HepG2 (cell line): ENCODE measurements around the gene PROP1. TPM values are rescaled to one million over a fixed set of nuclear protein-coding genes. Genes with fewer than 3 reads are reported as not detected.

ENCODE experiments used
- ATAC-seq: fragments of 200-7000 bp; cut with Tn5 transposase; 3 replicates; pipeline ENCODE4 v1.9.1; 2020; ENCODE audit warnings: mild to moderate bottlenecking, moderate library complexity
- BruUV-seq: library from RNA; stranded (reverse); fragments of 400-500 nt; replicated peaks from 2 replicates; lab custom pipeline; 2021; lab: Mats Ljungman, UMichigan
- CTCF ChIA-PET: fragments of 300-600 bp; formaldehyde crosslinking; extraction: SDS; loops from one replicate; lab custom pipeline; 2021; ENCODE audit warnings: low total read pairs, inconsistent platforms, low intra/inter-chr PET ratio; lab: Yijun Ruan, JAX
- POLR2A ChIA-PET: fragments of 350-600 bp; sonication (Branson Sonifier 250); formaldehyde crosslinking; loops from one replicate; lab custom pipeline; 2020; ENCODE audit warnings: antibody characterized with exemption, inconsistent platforms; lab: Yijun Ruan, JAX
- DNase-seq: peaks from one replicate; pipeline ENCODE4 v3.0.0-alpha.2; 2015; ENCODE audit warnings: low spot score
- FAIRE-seq: peaks from 3 replicates; lab custom pipeline; 2011; peaks lifted over from hg19 to GRCh38; lab: Jason Lieb, UNC
- H2AFZ ChIP-seq: one replicate; pipeline ENCODE4 v1.6.1; 2011; ENCODE audit warnings: low read length, inconsistent platforms
- H3K27ac ChIP-seq: fragments of 300-600 bp; 3 replicates; pipeline ENCODE4 v1.8.0; 2011; ENCODE audit warnings: mixed run types, mild to moderate bottlenecking, mixed read lengths, low read length, inconsistent platforms; ENCODE audit not compliant: insufficient read depth; ENCODE audit errors: extremely low read length
- H3K27me3 ChIP-seq, 2 experiments: fragments of 200-600 bp in 1 of 2; 2 replicates in 1 of 2; 3 replicates in 1 of 2; pipeline versions ENCODE4 v1.6.0 to v1.8.0; 2011; ENCODE audit warnings: low read length in 2 of 2, mild to moderate bottlenecking in 2 of 2, moderate library complexity in 2 of 2, inconsistent platforms in 1 of 2; ENCODE audit not compliant: insufficient read depth in 2 of 2, control insufficient read depth in 1 of 2
- H3K36me3 ChIP-seq, 2 experiments: fragments of 200-600 bp in 1 of 2; replicated peaks in 1 of 2; 2 replicates in 1 of 2; 3 replicates in 1 of 2; pipeline versions ENCODE4 v1.5.1 to v1.8.0; 2011; ENCODE audit warnings: low read length in 2 of 2, inconsistent platforms in 1 of 2; ENCODE audit not compliant: insufficient read depth in 2 of 2, control insufficient read depth in 1 of 2
- H3K4me1 ChIP-seq: 2 replicates; pipeline ENCODE4 v1.5.1; 2012; ENCODE audit warnings: low read length, inconsistent platforms; ENCODE audit not compliant: insufficient read depth
- H3K4me2 ChIP-seq: 2 replicates; pipeline ENCODE4 v1.6.0; 2011; ENCODE audit warnings: low read depth, low read length, inconsistent platforms
- H3K4me3 ChIP-seq, 3 experiments: fragments of 200-600 bp in 1 of 3; sonication (generic), shearing (Covaris generic) in 1 of 3; replicated peaks in 1 of 3; 2 replicates each; pipeline ENCODE4 v1.5.1; 2011 to 2016; ENCODE audit warnings: low read length in 3 of 3, inconsistent platforms in 2 of 3, low read depth in 2 of 3, mild to moderate bottlenecking in 2 of 3, control low read depth in 1 of 3, mixed read lengths in 1 of 3; ENCODE audit not compliant: insufficient read depth in 1 of 3
- H3K79me2 ChIP-seq: one replicate; pipeline ENCODE4 v1.6.1; 2011; ENCODE audit warnings: low read length, inconsistent platforms; ENCODE audit not compliant: insufficient read depth
- H3K9ac ChIP-seq: 2 replicates; pipeline ENCODE4 v1.6.0; 2011; ENCODE audit warnings: mild to moderate bottlenecking, low read depth, low read length, inconsistent platforms; ENCODE audit not compliant: insufficient read depth
- H3K9me3 ChIP-seq: 2 replicates; pipeline ENCODE4 v1.5.1; 2012; ENCODE audit warnings: mild to moderate bottlenecking, low read length
- H4K20me1 ChIP-seq: 2 replicates; pipeline ENCODE4 v1.6.0; 2011; ENCODE audit warnings: inconsistent platforms, mild to moderate bottlenecking, low read length, moderate library complexity; ENCODE audit not compliant: insufficient read depth
- ATM ChIP-seq: fragments of 450-650 bp; IDR thresholded peaks from 2 replicates; pipeline ENCODE4 v1.7.1; 2017; ENCODE audit warnings: mild to moderate bottlenecking, borderline replicate concordance
- ELF1 ChIP-seq: sonication (generic); formaldehyde crosslinking; IDR thresholded peaks from 2 replicates; pipeline ENCODE4 v1.4.0; 2020; ENCODE audit warnings: missing genetic modification reagents
- FOSL2 ChIP-seq: sonication (generic); formaldehyde crosslinking; IDR thresholded peaks from 2 replicates; pipeline ENCODE4 v1.4.0; 2020; ENCODE audit warnings: missing genetic modification reagents
- FOXA1 ChIP-seq, 2 experiments: fragments of 450-650 bp in 1 of 2; sonication (generic) in 1 of 2; formaldehyde crosslinking in 1 of 2; IDR thresholded peaks; 2 replicates each; pipeline versions ENCODE4 v1.4.0 to v1.6.1; 2016 to 2020; ENCODE audit warnings: missing genetic modification reagents in 1 of 2
- KMT2B ChIP-seq: IDR thresholded peaks from 2 replicates; pipeline ENCODE4 v1.6.1; 2016; ENCODE audit warnings: missing genetic modification reagents, missing compliant biosample characterization
- RFX1 ChIP-seq: fragments of 450-650 bp; IDR thresholded peaks from 2 replicates; pipeline ENCODE4 v1.6.1; 2017
- SNRNP70 ChIP-seq: fragments of 200-400 bp; formaldehyde crosslinking; IDR thresholded peaks from 2 replicates; pipeline ENCODE4 v1.6.1; 2017; ENCODE audit warnings: mild to moderate bottlenecking, low read depth, low read length, moderate library complexity
- SUZ12 ChIP-seq: fragments of 150-350 bp; IDR thresholded peaks from 2 replicates; pipeline ENCODE4 v1.6.1; 2014; ENCODE audit warnings: low read depth, low read length
- TARDBP ChIP-seq: sonication (generic); formaldehyde crosslinking; IDR thresholded peaks from 2 replicates; pipeline ENCODE4 v1.8.0; 2022; ENCODE audit warnings: mild to moderate bottlenecking, missing genetic modification reagents
- TP53 ChIP-seq: sonication (generic); formaldehyde crosslinking; conservative IDR thresholded peaks from 2 replicates; pipeline ENCODE4 v1.4.0; 2020; ENCODE audit warnings: missing genetic modification reagents
- ZFP37 ChIP-seq: sonication (generic); formaldehyde crosslinking; IDR thresholded peaks from 2 replicates; pipeline ENCODE4 v1.4.0; 2020; ENCODE audit warnings: missing genetic modification reagents, borderline replicate concordance
- ZNF644 ChIP-seq: IDR thresholded peaks from 2 replicates; pipeline ENCODE4 v1.6.1; 2016; ENCODE audit warnings: low read depth
- ZNF674 ChIP-seq: sonication (generic); formaldehyde crosslinking; IDR thresholded peaks from 2 replicates; pipeline ENCODE4 v1.5.0; 2020; ENCODE audit warnings: low read depth, mild to moderate bottlenecking, missing genetic modification reagents
- WGBS: methylation state at CpG from one replicate; pipeline ENCODE4 v1.1.6; 2017; ENCODE audit warnings: low lambda C conversion rate; 5-methylcytosine and 5-hydroxymethylcytosine counted together
- in situ Hi-C: cut with HindIII; loops from 2 replicates; pipeline ENCODE4 v1.10.0; 2017; ENCODE audit warnings: low pct_unique_long_range_greater_than_20kb; ENCODE audit not compliant: extremely low pct_ligation_motif_present
- intact Hi-C: fragments of 100-400 bp; cut with micrococcal nuclease; formaldehyde crosslinking; loops from one replicate; pipeline ENCODE4 v1.10.0; 2022; ENCODE audit not compliant: unreplicated experiment
- polyA plus RNA-seq, 8 experiments: library from polyadenylated mRNA; depleted of rRNA in 3 of 8; stranded (reverse) in 7 of 8; unstranded in 1 of 8; fragments of >200 nt; fragmentation: Illumina TruSeq in 4 of 8; extraction: Trizol in 4 of 8; gene quantifications; 2 replicates each; pipeline versions ENCODE4 v1.2.1 to v1.2.3, GENCODE V29; 2011 to 2016; ENCODE audit warnings: low read depth in 4 of 8, missing spikeins in 1 of 8, mixed read lengths in 1 of 8; ENCODE audit not compliant: insufficient read depth in 1 of 8
- total RNA-seq, 5 experiments: library from RNA; depleted of rRNA; stranded (reverse); fragments of >200 nt; fragmentation: Illumina TruSeq; extraction: Trizol; gene quantifications; 2 replicates each; pipeline ENCODE4 v1.2.3, GENCODE V29; 2016; ENCODE audit warnings: low read depth in 1 of 5
- TF ChIP-seq, protein P1 (sequence below): sonication (generic); formaldehyde crosslinking; IDR thresholded peaks from 2 replicates; pipeline ENCODE4 v1.5.1; 2020; ENCODE audit warnings: missing genetic modification reagents, mild to moderate bottlenecking, borderline replicate concordance
- TF ChIP-seq, protein P2 (sequence below): sonication (generic); formaldehyde crosslinking; IDR thresholded peaks from 2 replicates; pipeline ENCODE4 v1.5.0; 2020; ENCODE audit warnings: missing genetic modification reagents, mild to moderate bottlenecking, borderline replicate concordance
- TF ChIP-seq, protein P3 (sequence below): sonication (generic); formaldehyde crosslinking; IDR thresholded peaks from 2 replicates; pipeline ENCODE4 v1.4.0; 2020; ENCODE audit warnings: missing genetic modification reagents

PROP1 gene
- total and polyA plus RNA-seq, 2 of the 13 experiments (the other 11 are each of a cell fraction or from before 2014, with no cell fraction given) = not detected

GRCh38 chr5:177966009-177966838 is 29.8 kb downstream of the PROP1 start (continued):
- TF ChIP-seq, protein P1, sequence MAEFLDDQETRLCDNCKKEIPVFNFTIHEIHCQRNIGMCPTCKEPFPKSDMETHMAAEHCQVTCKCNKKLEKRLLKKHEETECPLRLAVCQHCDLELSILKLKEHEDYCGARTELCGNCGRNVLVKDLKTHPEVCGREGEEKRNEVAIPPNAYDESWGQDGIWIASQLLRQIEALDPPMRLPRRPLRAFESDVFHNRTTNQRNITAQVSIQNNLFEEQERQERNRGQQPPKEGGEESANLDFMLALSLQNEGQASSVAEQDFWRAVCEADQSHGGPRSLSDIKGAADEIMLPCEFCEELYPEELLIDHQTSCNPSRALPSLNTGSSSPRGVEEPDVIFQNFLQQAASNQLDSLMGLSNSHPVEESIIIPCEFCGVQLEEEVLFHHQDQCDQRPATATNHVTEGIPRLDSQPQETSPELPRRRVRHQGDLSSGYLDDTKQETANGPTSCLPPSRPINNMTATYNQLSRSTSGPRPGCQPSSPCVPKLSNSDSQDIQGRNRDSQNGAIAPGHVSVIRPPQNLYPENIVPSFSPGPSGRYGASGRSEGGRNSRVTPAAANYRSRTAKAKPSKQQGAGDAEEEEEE (CRISPR knock-in tag) = no peak
- TF ChIP-seq TP53 (CRISPR knock-in tag) = no peak

GRCh38 chr5:177964471-177964870 is 31.6 kb downstream of the PROP1 start:
- Histone ChIP-seq H3K36me3 (no peaks in the 10 kb centered on the region), H3K27me3 (no peaks in the 10 kb centered on the region; a peak in 1 of 5 replicates), H3K79me2 (no peaks in the 10 kb centered on the region), H3K9me3 (peaks cover 7% of the 10 kb centered on the region), H3K9ac (no peak overlapping the region), H3K4me3 (no peak overlapping the region), H2AFZ (no peak overlapping the region), H4K20me1 (no peaks in the 10 kb centered on the region), H3K27ac (no peak overlapping the region), H3K4me1 (no peaks in the 10 kb centered on the region), H3K4me2 (no peak overlapping the region)
- intact Hi-C loops = no loop called here
- DNase-seq = no peak
- POLR2A ChIA-PET = no interaction called here
- CTCF ChIA-PET = no interaction called here
- no peak for TF ChIP-seq FOXA1 (IDR thresholded peaks at IDR 0.05)
- no peak for TF ChIP-seq FOXA1 (CRISPR knock-in tag; IDR thresholded peaks at IDR 0.05)
- TF ChIP-seq, protein P2, sequence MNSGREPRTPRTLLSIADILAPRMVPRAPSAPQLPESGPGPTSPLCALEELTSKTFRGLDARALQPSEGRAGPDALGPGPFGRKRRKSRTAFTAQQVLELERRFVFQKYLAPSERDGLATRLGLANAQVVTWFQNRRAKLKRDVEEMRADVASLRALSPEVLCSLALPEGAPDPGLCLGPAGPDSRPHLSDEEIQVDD (CRISPR knock-in tag) = no peak
- no peak for TF ChIP-seq ZNF674 (CRISPR knock-in tag)
- no peak for TF ChIP-seq FOSL2 (CRISPR knock-in tag)
- TF ChIP-seq ZNF644 (CRISPR knock-in tag) = no peak
- no peak for TF ChIP-seq SNRNP70
- TF ChIP-seq ATM = no peak
- no peak for TF ChIP-seq RFX1
- TF ChIP-seq, protein P3, sequence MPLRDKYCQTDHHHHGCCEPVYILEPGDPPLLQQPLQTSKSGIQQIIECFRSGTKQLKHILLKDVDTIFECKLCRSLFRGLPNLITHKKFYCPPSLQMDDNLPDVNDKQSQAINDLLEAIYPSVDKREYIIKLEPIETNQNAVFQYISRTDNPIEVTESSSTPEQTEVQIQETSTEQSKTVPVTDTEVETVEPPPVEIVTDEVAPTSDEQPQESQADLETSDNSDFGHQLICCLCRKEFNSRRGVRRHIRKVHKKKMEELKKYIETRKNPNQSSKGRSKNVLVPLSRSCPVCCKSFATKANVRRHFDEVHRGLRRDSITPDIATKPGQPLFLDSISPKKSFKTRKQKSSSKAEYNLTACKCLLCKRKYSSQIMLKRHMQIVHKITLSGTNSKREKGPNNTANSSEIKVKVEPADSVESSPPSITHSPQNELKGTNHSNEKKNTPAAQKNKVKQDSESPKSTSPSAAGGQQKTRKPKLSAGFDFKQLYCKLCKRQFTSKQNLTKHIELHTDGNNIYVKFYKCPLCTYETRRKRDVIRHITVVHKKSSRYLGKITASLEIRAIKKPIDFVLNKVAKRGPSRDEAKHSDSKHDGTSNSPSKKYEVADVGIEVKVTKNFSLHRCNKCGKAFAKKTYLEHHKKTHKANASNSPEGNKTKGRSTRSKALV (CRISPR knock-in tag) = no peak
- no peak for TF ChIP-seq KMT2B
- no peak for TF ChIP-seq ZFP37 (CRISPR knock-in tag)
- TF ChIP-seq TARDBP (CRISPR knock-in tag) = no peak
- TF ChIP-seq ELF1 (CRISPR knock-in tag) = no peak
- no peak for TF ChIP-seq SUZ12
- in situ Hi-C loops = no loop called here
- FAIRE-seq = no peak
- ATAC-seq = no peak
- WGBS = 57% methylated on average over 12 of the region's 12 CpGs
- BruUV-seq = no TSS peak
